NCI-H748 (cell line): ENCODE measurements around the gene ASCL5.

Source experiments
- DNase-seq: peaks from one replicate; lab custom pipeline; 2025; ENCODE audit not compliant: unreplicated experiment; lab: John Stamatoyannopoulos, UW

ASCL5 gene

DNA sequence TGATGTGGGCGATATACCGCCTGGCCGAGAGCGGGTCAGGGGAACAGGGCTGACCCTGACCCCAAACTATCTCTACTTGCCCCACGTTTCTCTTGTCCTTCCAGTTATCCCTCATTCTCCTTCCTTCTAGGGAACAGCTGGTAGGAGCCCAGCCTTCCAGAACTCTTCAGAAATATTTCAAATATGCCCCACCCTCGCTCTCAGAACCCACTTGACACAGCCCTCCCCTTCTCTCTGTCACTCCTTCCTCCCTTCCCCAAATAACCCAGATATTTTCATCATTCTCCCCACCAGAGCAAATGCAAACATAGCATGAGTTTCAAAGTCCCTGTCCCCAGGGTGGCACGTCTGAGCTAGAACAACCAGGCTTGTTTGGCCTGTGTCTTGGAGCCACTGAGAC is 15.8 kb downstream of the ASCL5 start:
- DNase-seq = no peak

GRCh38 chr1:201110616-201111015 is 16.4 kb downstream of the ASCL5 start:
- no peak for DNase-seq

GRCh38 chr1:201110138-201110537 is 16.8 kb downstream of the ASCL5 start:
- no peak for DNase-seq

- no peak for DNase-seq
These were observed 17.3 kb downstream of the ASCL5 start for GRCh38 chr1:201109651-201110050.

- DNase-seq = peak; percentile 88
These were observed 18.4 kb downstream of the ASCL5 start for GRCh38 chr1:201108614-201109013.

DNA sequence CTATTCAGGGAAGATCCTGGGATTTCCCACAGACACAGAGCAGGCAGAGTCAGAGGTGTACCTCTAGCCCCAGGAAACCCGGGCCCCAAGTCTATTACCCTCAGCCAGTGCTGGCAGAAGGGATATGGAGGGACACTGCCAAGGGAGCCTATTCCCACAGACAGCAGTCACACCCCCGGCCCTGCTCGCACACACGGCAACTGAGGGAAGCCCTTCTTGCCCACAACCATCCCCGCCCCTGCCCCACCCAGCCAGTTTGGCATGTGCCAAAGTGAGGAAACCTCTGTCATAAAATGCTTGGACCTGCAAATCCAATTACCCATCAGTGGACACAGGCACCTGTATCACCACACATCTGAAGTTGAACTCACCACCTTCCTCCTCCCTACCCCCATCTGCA is 21.3 kb downstream of the ASCL5 start:
- no peak for DNase-seq

DNA sequence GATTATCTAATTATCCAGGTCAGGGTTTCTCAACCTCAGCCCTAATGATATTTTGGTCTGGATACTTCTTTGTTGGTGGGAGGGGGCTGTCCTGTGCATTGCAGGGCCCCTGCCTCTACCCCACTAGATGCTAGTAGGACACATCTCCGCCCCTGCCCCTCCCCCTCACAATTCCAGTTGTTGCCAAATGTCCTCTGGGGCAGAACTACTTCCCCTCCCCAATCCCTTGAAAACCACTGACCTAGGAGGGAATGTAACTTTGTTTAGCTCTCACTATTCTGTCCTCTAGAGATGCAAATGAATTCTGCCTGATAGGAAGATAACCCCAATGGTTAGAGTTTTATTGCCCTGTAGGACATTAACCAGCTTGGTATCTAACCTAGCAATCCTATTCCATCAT is 22.8 kb downstream of the ASCL5 start:
- DNase-seq = no peak

- no peak for DNase-seq
These were observed 23.3 kb downstream of the ASCL5 start for GRCh38 chr1:201103666-201104065.

- DNase-seq = no peak
These were observed 26.6 kb downstream of the ASCL5 start for GRCh38 chr1:201100169-201100930.

DNA sequence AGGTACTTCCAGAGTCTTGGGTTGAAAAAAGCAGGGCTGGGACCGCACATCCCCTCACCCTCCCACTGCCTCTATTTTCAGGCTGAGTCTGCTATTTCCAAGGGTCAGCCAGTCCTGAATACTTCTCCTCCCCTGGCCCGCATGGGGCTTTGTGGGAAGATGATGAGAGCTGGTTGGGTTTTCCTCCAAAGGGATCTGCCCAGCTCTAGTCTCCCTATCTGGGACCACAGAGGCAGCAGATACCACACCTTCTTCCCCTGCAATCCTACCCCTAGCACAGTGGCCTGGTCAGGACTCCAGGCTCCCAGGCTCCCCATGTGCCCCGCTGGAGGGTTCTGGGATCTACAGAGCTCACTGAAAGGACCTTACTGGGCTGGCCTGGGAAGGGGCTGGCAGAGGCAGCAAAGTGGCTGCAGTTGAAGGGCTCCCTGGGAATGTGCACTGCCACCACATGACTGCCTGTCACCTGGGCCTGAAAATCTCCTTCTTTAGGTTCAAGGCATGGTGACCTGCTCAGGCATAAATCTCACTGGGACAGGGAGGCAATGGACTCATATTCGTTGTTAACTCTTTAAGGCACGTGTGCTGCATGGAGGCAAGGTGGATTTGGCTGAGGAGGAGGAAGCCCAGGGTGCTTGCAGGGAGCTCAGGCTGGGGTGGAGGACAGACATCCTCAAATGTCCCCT is 27.8 kb downstream of the ASCL5 start:
- DNase-seq = no peak

GRCh38 chr1:201096977-201097856 is 29.8 kb downstream of the ASCL5 start:
- no peak for DNase-seq

DNA sequence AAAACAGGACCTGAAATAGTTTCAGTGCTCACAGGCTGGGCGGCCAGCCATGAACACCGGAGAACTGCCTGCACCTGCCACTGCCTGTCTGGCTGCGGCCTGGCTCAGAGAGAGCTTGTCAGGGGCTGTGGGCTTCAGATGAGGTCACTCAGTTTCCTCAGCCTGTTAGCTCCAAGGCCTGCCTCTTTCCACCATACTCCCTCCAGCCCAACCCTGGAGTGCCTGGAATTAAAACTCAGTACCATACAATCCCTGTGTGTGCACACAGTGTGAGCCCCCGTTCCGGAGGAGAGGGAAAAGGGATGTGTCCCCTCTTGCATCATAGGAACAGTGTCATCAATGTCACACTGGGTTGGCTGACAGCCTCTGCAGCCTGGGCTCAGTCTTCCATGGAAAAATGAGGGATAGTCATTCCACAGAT is 30.9 kb downstream of the ASCL5 start:
- DNase-seq = no peak

DNA sequence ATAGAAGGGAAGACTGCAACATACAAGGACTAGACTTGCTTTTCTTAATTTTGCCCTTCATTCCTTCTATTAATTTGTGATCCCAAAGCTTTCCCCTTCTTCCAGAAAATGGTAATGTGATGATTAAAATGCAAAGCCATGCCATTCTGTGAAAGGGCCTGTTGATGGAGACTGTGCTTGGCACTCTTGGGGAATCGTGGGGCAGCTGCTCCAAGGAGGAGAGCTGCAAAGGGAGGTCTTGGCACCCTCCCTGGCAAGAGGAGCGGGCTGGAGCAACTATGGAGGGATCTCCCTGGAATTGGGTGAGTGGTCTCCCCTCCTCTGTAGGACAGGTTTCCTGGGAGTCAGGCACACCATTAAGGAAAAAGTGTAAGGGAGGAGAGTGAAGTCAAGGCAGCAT is 31.4 kb downstream of the ASCL5 start:
- DNase-seq = no peak

- DNase-seq = no peak
These were observed 32.2 kb downstream of the ASCL5 start for GRCh38 chr1:201094832-201095231.

DNA sequence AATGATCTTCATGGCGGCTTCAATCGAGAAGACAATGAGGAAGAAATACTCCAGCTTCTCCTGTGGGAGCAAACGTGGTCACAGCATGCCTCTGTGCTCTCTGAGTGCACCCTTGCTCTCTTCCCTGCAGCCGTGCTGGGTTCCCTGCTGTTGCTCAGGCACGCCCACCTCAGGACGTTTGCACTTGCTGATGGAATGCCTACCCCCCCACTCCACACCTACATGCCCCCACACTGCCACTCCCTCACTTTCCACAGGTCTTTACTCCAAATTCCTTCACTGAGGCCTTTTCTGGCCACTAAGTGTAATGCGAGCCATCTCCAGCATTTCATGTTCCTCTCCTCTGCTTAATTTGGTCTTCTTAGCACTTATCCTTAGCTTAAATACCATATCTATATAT is 33.0 kb downstream of the ASCL5 start:
- DNase-seq = no peak

- DNase-seq = no peak
These were observed 33.4 kb downstream of the ASCL5 start for GRCh38 chr1:201093561-201093960.

DNA sequence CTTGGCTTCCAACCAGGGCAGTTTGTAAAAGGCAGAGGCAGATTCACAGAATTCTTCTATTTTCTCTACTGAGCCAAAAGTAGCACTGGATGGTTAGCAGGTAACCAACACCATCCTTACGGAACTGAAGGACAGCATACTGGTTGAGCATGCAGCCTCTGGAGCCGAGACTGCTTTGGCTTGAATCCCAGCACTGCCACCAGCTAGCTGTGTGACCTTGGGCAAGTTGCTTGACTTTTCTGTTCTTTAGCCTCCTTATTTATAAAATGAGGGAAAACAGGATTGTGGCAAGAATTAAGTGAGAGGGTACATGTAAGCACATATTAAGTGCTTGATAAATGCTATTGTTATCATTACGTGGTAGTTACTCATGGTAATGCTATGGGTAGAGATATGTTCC is 34.2 kb downstream of the ASCL5 start:
- DNase-seq = no peak

DNA sequence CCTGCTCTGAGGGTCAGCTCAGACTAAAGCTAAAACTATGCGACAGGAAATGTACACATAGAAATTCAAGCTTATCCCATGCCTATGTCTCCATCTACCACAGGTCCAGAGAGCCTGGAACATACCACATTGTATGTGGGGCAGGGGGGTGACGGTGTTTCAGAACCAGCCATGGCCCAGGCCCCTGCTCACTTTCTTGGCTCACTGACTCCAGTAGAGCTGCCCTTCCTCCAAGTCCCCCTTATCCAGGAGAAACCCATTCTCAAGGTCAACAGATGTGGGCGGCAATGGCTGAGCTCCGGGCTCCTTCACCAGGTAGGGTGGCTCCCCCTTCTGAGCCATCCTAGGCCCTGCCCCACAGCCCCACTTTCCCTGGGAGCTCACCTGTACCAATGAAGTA is 35.7 kb downstream of the ASCL5 start:
- no peak for DNase-seq

GRCh38 chr1:201090541-201090940 is 36.4 kb downstream of the ASCL5 start:
- no peak for DNase-seq

- DNase-seq = no peak
These were observed 37.4 kb downstream of the ASCL5 start for GRCh38 chr1:201089596-201089995.

GRCh38 chr1:201088901-201089525 is 38.0 kb downstream of the ASCL5 start:
- no peak for DNase-seq
